GM12873 (cell line): ENCODE measurements around the gene FAM151B.

Experiments
- TF ChIP-seq, protein P1 (sequence below): IDR thresholded peaks from 2 replicates; pipeline ENCODE4 v1.5.1; 2012; ENCODE audit warnings: low read depth, mild to moderate bottlenecking, moderate library complexity, low read length, control low read depth; ENCODE audit not compliant: insufficient read depth; ENCODE audit errors: missing control alignments

FAM151B gene

DNA sequence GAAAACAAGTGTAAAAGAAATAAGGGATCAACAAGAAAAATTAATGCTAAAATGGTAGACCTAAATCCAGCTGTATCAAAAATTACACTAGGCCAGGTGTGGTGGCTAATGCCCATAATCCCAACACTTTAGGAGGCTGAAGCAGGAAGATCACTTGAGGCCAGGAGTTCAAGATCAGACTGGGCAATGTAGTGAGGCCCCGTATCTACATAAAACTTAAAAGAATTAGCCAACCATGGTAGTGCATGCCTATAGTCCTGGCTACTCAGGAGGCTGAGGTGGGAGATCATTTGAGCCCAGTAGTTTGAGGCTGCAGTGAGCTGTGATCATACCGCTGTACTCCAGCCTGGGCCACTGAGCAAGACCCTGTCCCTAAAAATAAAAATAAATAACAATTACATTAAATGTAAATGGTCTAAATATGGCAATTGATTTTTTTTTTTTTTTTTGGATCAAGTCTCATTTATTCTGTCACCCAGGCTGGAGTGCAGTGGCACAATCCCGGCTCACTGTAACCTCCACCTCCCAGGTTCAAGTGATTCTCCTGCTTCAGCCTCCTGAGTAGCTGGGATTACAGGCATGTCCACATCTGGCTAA is 4.2 kb upstream of the FAM151B start:
- TF ChIP-seq, protein P1, sequence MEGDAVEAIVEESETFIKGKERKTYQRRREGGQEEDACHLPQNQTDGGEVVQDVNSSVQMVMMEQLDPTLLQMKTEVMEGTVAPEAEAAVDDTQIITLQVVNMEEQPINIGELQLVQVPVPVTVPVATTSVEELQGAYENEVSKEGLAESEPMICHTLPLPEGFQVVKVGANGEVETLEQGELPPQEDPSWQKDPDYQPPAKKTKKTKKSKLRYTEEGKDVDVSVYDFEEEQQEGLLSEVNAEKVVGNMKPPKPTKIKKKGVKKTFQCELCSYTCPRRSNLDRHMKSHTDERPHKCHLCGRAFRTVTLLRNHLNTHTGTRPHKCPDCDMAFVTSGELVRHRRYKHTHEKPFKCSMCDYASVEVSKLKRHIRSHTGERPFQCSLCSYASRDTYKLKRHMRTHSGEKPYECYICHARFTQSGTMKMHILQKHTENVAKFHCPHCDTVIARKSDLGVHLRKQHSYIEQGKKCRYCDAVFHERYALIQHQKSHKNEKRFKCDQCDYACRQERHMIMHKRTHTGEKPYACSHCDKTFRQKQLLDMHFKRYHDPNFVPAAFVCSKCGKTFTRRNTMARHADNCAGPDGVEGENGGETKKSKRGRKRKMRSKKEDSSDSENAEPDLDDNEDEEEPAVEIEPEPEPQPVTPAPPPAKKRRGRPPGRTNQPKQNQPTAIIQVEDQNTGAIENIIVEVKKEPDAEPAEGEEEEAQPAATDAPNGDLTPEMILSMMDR: no peak

DNA sequence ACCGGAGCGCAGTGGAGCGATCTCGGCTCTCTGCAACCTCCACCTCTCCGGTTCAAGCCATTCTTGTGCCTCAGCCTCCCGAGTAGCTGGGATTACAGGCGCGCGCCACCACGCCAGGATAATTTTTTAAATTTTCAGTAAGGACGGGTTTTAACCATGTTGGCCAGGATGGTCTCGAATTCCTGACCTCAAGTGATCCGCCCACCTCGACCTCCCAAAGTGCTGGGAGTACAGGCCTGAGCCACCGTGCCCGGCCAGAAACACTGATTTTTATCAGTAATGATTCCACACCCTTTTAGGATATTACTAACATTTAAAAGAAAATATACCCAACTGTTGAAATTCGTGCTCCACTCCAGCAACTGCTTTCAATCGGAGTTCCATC is 464 bp upstream of the FAM151B start:
- TF ChIP-seq, protein P1: no peak

DNA sequence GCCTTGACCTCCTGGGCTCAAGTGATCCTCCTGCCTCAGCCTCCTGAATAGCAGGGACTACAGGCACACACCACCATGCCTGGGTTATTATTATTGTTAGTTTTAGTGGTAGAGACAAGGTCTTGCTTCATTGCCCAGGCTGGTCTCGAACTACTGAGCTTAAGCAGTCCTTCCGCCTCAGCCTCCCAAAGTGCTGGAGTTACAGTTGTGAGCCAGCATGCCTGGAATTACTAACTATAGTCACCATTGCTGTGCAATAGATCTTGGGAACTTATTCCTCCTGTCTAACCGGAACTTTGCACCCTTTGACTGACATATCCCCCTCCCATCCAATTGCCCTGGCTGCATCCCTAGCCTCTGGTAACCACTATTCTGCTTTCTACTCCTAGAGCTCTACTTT is 3.4 kb downstream of the FAM151B start:
- TF ChIP-seq, protein P1: no peak

GRCh38 chr5:80492741-80493140 is 4.8 kb downstream of the FAM151B start:
- TF ChIP-seq, protein P1: no peak

DNA sequence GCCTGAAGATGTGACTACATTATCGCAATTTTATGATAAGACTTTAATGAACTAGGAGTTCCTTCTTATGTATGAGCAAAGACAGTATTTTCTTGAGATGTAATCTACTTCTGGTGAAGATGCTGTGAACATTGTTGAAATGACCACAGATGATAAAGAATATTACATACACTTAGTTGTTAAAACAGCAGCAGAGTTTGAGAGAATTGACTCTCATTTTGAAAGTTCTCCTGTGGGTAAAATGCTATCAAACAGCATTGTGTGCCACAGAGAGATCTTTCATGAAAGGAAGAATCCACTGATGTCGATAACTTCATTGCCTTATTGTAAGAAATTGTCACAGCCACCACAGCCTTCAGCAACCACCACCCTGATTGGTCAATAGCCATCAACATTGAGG is 8.0 kb downstream of the FAM151B start:
- TF ChIP-seq, protein P1: no peak

GRCh38 chr5:80502800-80503199 is 14.9 kb downstream of the FAM151B start:
- TF ChIP-seq, protein P1: no peak

DNA sequence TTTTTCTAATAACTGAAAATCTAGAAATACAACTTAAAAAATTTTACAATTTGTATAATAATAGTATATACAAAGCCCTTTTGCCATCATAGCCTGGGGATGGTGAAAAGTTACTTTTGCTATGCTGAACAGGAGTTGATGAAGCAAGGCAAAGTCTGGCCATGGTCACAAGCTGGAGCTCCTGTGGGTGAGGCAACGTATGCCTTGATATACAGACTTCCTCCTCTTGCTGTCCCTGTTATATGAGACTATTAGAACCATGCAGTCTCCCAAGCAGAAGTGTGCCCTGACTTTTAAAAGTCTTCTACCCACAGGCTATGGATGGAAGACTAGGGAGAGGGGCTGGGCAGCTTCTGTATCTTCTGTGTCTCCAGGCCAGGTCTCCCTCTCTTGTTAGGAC is 15.7 kb downstream of the FAM151B start:
- TF ChIP-seq, protein P1: no peak
